Erythroblast (primary cell): ENCODE measurements around the gene PARN.

Source experiments
- GATA1 ChIP-seq: IDR thresholded peaks from 2 replicates; pipeline ENCODE4 v1.6.1; 2011; ENCODE audit warnings: low read depth, mild to moderate bottlenecking, control low read depth, low read length, moderate library complexity
- POLR2A ChIP-seq: IDR thresholded peaks from 2 replicates; pipeline ENCODE4 v1.6.1; 2011; ENCODE audit warnings: mild to moderate bottlenecking, low read length

- TF ChIP-seq POLR2A (no peak), GATA1 (no peak)
Observed at GRCh38 chr16:14649816-14650215, 19.8 kb upstream of the PARN start.
